OCI-LY3 (cell line): ENCODE data around the gene AK9.

Experiments used
- H2AFZ ChIP-seq: fragments of 200-600, 300-600 bp; shearing (Covaris generic); 2 replicates; pipeline ENCODE4 v1.6.0; 2014; ENCODE audit warnings: antibody characterized with exemption, low read depth, low read length
- H3K27ac ChIP-seq: fragments of 200-600, 300-600 bp; sonication (generic); 2 replicates; pipeline ENCODE4 v1.5.1; 2014; ENCODE audit warnings: mild to moderate bottlenecking, low read length, moderate library complexity, mixed read lengths
- H3K27me3 ChIP-seq: fragments of 200-600, 300-600 bp; sonication (generic); 2 replicates; pipeline ENCODE4 v1.6.1; 2014; ENCODE audit warnings: low read depth, low read length, mixed read lengths
- H3K36me3 ChIP-seq: fragments of 200-600, 300-600 bp; sonication (generic); replicated peaks from 2 replicates; pipeline ENCODE3; 2014; ENCODE audit warnings: low read depth, low read length, mixed read lengths
- H3K4me1 ChIP-seq: fragments of 300-600, 200-600 bp; sonication (generic); 2 replicates; pipeline ENCODE4 v1.6.1; 2014; ENCODE audit warnings: low read length, mixed read lengths
- H3K4me2 ChIP-seq: fragments of 200-600, 300-600 bp; sonication (generic); 2 replicates; pipeline ENCODE4 v1.6.1; 2014; ENCODE audit warnings: low read length, mixed read lengths
- H3K4me3 ChIP-seq: fragments of 300-600, 200-600 bp; sonication (generic); 2 replicates; pipeline ENCODE4 v1.5.1; 2014; ENCODE audit warnings: antibody characterized with exemption, mild to moderate bottlenecking, low read length, moderate library complexity
- H3K79me2 ChIP-seq: fragments of 300-600, 200-600 bp; shearing (Covaris generic); 2 replicates; pipeline ENCODE4 v1.6.1; 2014; ENCODE audit warnings: mild to moderate bottlenecking, low read length, mixed read lengths
- H3K9ac ChIP-seq: fragments of 300-600, 200-600 bp; shearing (Covaris generic); 2 replicates; pipeline ENCODE4 v1.6.0; 2014; ENCODE audit warnings: mild to moderate bottlenecking, low read length, moderate library complexity
- H3K9me3 ChIP-seq: fragments of 200-600, 300-600 bp; shearing (Covaris generic); 2 replicates; pipeline ENCODE4 v1.6.1; 2014; ENCODE audit warnings: low read length, mixed read lengths; ENCODE audit not compliant: insufficient read depth
- H4K20me1 ChIP-seq: fragments of 200-600, 300-600 bp; sonication (generic); 2 replicates; pipeline ENCODE4 v1.6.1; 2016; ENCODE audit warnings: low read length, mixed read lengths; ENCODE audit not compliant: insufficient read depth
- EZH2phosphoT487 ChIP-seq: fragments of 200-600 bp; shearing (Covaris generic); IDR thresholded peaks from 2 replicates; pipeline ENCODE4 v1.6.1; 2018; ENCODE audit warnings: antibody characterized with exemption, mixed run types, low read depth
- TF ChIP-seq, protein P1 (sequence below): fragments of 200-600, 300-600 bp; sonication (generic); IDR thresholded peaks from 2 replicates; pipeline ENCODE4 v1.5.1; 2014; ENCODE audit warnings: antibody characterized with exemption, low read length, low read depth

The AK9 gene

GRCh38 chr6:109676724-109677123 is 14.3 kb downstream of the AK9 start:
- H4K20me1 ChIP-seq, result no peaks in the 10 kb centered on the region
- no peaks in the 10 kb centered on the region for H3K4me1 ChIP-seq
- TF ChIP-seq EZH2phosphoT487, result no peak
- TF ChIP-seq, protein P1, sequence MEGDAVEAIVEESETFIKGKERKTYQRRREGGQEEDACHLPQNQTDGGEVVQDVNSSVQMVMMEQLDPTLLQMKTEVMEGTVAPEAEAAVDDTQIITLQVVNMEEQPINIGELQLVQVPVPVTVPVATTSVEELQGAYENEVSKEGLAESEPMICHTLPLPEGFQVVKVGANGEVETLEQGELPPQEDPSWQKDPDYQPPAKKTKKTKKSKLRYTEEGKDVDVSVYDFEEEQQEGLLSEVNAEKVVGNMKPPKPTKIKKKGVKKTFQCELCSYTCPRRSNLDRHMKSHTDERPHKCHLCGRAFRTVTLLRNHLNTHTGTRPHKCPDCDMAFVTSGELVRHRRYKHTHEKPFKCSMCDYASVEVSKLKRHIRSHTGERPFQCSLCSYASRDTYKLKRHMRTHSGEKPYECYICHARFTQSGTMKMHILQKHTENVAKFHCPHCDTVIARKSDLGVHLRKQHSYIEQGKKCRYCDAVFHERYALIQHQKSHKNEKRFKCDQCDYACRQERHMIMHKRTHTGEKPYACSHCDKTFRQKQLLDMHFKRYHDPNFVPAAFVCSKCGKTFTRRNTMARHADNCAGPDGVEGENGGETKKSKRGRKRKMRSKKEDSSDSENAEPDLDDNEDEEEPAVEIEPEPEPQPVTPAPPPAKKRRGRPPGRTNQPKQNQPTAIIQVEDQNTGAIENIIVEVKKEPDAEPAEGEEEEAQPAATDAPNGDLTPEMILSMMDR, result no peak
- H3K36me3 ChIP-seq, result no peaks in the 10 kb centered on the region
- no peak overlapping the region for H3K4me3 ChIP-seq
- no peaks in the 10 kb centered on the region for H3K27me3 ChIP-seq
- H2AFZ ChIP-seq, result no peak overlapping the region
- no peaks in the 10 kb centered on the region for H3K9me3 ChIP-seq
- no peak overlapping the region for H3K9ac ChIP-seq
- H3K79me2 ChIP-seq, result no peaks in the 10 kb centered on the region
- H3K27ac ChIP-seq, result no peak overlapping the region
- H3K4me2 ChIP-seq, result no peak overlapping the region

DNA sequence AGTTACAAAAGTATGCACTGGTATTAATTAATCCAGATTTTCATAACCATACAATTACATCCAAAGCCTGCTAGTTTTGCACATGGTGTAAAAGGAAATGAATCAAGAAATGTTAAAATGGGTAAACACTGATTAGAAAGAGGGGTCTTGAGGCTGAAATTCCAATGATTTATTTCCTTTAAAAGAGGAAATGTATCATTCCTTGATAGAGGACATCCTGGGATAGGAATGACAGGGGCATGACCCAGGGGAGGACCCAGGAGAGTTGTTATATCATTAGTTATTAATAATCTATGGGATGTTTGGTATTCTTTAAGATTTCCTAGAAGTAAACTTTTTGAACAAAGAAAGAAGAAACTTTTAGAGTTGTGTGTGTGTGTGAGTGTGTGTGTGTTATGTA is 18.2 kb downstream of the AK9 start:
- TF ChIP-seq EZH2phosphoT487, result no peak
- TF ChIP-seq, protein P1, result no peak
- no peak overlapping the region for H3K9ac ChIP-seq
- H3K79me2 ChIP-seq, result no peaks in the 10 kb centered on the region
- H3K36me3 ChIP-seq, result no peaks in the 10 kb centered on the region
- H2AFZ ChIP-seq, result no peak overlapping the region
- no peaks in the 10 kb centered on the region for H3K27me3 ChIP-seq
- H4K20me1 ChIP-seq, result no peaks in the 10 kb centered on the region
- no peaks in the 10 kb centered on the region for H3K9me3 ChIP-seq
- no peak overlapping the region for H3K4me3 ChIP-seq
- no peak overlapping the region for H3K27ac ChIP-seq
- no peaks in the 10 kb centered on the region for H3K4me1 ChIP-seq
- no peak overlapping the region for H3K4me2 ChIP-seq

- Histone ChIP-seq H2AFZ (no peak overlapping the region), H3K9ac (no peak overlapping the region), H3K4me2 (no peak overlapping the region), H3K36me3 (no peaks in the 10 kb centered on the region), H3K27me3 (no peaks in the 10 kb centered on the region), H3K4me3 (no peak overlapping the region), H3K4me1 (no peaks in the 10 kb centered on the region), H3K79me2 (no peaks in the 10 kb centered on the region), H4K20me1 (no peaks in the 10 kb centered on the region), H3K9me3 (no peaks in the 10 kb centered on the region), H3K27ac (no peak overlapping the region)
- TF ChIP-seq, protein P1, result no peak
- TF ChIP-seq EZH2phosphoT487, result no peak
These were observed 18.8 kb downstream of the AK9 start for GRCh38 chr6:109672175-109672574.

GRCh38 chr6:109671733-109672132 is 19.3 kb downstream of the AK9 start:
- no peak overlapping the region for H3K9ac ChIP-seq
- no peak overlapping the region for H3K27ac ChIP-seq
- no peaks in the 10 kb centered on the region for H4K20me1 ChIP-seq
- no peaks in the 10 kb centered on the region for H3K27me3 ChIP-seq
- no peak overlapping the region for H2AFZ ChIP-seq
- TF ChIP-seq, protein P1, result no peak
- TF ChIP-seq EZH2phosphoT487, result no peak
- no peak overlapping the region for H3K4me3 ChIP-seq
- no peaks in the 10 kb centered on the region for H3K79me2 ChIP-seq
- H3K4me2 ChIP-seq, result no peak overlapping the region
- no peaks in the 10 kb centered on the region for H3K4me1 ChIP-seq
- H3K9me3 ChIP-seq, result no peaks in the 10 kb centered on the region
- H3K36me3 ChIP-seq, result no peaks in the 10 kb centered on the region
